Stomach (tissue), 19 donors: ENCODE results near the gene DNMT3B. TPM values are rescaled to one million over a fixed set of nuclear protein-coding genes. Genes with fewer than 3 reads are reported as not detected.
"Not testable (repeated sequence)": the region's sequence is repeated elsewhere in the genome, so short reads cannot be mapped to it uniquely, and the experiment has no call there.

Experiments
- DNase-seq, 2 donors: peaks; one replicate each; pipeline versions ENCODE4 v3.0.0 to v3.0.0-alpha.2; 2013 to 2019
- H3K27ac ChIP-seq, 5 donors: fragments of 200-600 bp in 4 of 5; sonication (generic) in 4 of 5; one replicate each; pipeline ENCODE4 v1.5.1; 2013 to 2019; ENCODE audit warnings: mild to moderate bottlenecking in 1 of 5, moderate library complexity in 1 of 5
- H3K27me3 ChIP-seq, 3 donors: fragments of 200-600 bp; sonication (generic); one replicate each; pipeline ENCODE4 v1.5.1; 2017 to 2019; ENCODE audit warnings: mixed run types in 1 of 3
- H3K36me3 ChIP-seq, 4 donors: fragments of 200-600 bp; sonication (generic); 1 replicate in 3 of 4; 2 replicates in 1 of 4; pipeline ENCODE4 v1.5.1; 2016 to 2019
- H3K4me1 ChIP-seq, 4 donors: fragments of 200-600 bp; sonication (generic); one replicate each; pipeline ENCODE4 v1.5.1; 2016 to 2019
- H3K4me3 ChIP-seq, 4 donors: fragments of 200-600 bp; sonication (generic) in 3 of 4; one replicate each; pipeline ENCODE4 v1.5.1; 2016 to 2019; ENCODE audit warnings: mild to moderate bottlenecking in 1 of 4
- H3K9me3 ChIP-seq, 4 donors: fragments of 200-600 bp; sonication (generic); one replicate each; pipeline ENCODE4 v1.5.1; 2016 to 2019
- EP300 ChIP-seq: sonication (generic); formaldehyde crosslinking; IDR thresholded peaks from one replicate; pipeline ENCODE4 v1.6.1; 2017; ENCODE audit warnings: antibody characterized with exemption
- POLR2A ChIP-seq, 4 donors: fragments of 450-650 bp; IDR thresholded peaks; one replicate each; pipeline ENCODE4 v1.6.1; 2016; ENCODE audit warnings: antibody characterized with exemption in 4 of 4, control low read depth in 2 of 4, mild to moderate bottlenecking in 1 of 4, moderate library complexity in 1 of 4
- POLR2AphosphoS5 ChIP-seq, 3 donors: sonication (generic); formaldehyde crosslinking; IDR thresholded peaks; one replicate each; pipeline ENCODE4 v1.6.1; 2016; ENCODE audit warnings: antibody characterized with exemption in 3 of 3
- WGBS, 5 donors: extraction: QIAGEN DNeasy Blood & Tissue Kit in 3 of 5; methylation state at CpG; one replicate each; pipeline versions ENCODE4 v1.1.5 to v1.1.7; 2013 to 2018; 5-methylcytosine and 5-hydroxymethylcytosine counted together
- intact Hi-C: fragments of 100-400 bp; cut with DNase I; formaldehyde crosslinking; loops from one replicate; pipeline ENCODE4 v1.15.1; 2023; ENCODE audit warnings: low total_unique reads
- long read RNA-seq, 10 donors: transcript quantifications; one replicate each; lab custom pipeline, GENCODE V29; 2026
- polyA plus RNA-seq, 3 donors: library from polyadenylated mRNA; stranded (reverse); fragments of 200-250 nt; gene quantifications; one replicate each; pipeline ENCODE4 v1.2.3, GENCODE V29; 2013
- total RNA-seq, 5 donors: library from RNA; depleted of rRNA; stranded (reverse); fragments of >200 nt; gene quantifications; one replicate each; pipeline versions ENCODE4 v1.1.0 to v1.2.3, GENCODE V29; 2014 to 2016
- TF ChIP-seq, protein P1 (sequence below), 7 experiments: fragments of 450-650 bp in 4 of 7; fragments of 200-600 bp in 3 of 7; sonication (generic) in 3 of 7; IDR thresholded peaks; one replicate each; pipeline ENCODE4 v1.5.1; 2016 to 2019; ENCODE audit warnings: antibody characterized with exemption in 7 of 7, control low read depth in 2 of 7, mild to moderate bottlenecking in 1 of 7
- donor health status: healthy with polysubstance abuse.
- donor health status: Bipolar disorder and iron deficiency.
- donor health status: healthy.

Gene DNMT3B
- total RNA-seq: 10 to 100 TPM in 1 of 5 donors, 1 to 10 TPM in 2, not detected in 2; 1.0 to 17.0 (median 1.1) TPM
- polyA plus RNA-seq: under 1 TPM; 0.31 to 0.73 (median 0.31) TPM
- long read RNA-seq, donor 1: 0 reads
- long read RNA-seq, donor 2: 0 reads
- long read RNA-seq, donor 3: 0 reads
- long read RNA-seq, donor 4: 0 reads
- long read RNA-seq, donor 5: 0 reads
- long read RNA-seq, donor 6, full-length matches to known transcripts: 1 of 1 reads
- long read RNA-seq, donor 6, partial matches to known transcripts: 0 of 1 reads
- long read RNA-seq, donor 6, other reads (novel, unspliced or antisense): 0 of 1 reads
- long read RNA-seq, donor 7: 0 reads
- long read RNA-seq, donor 8, full-length matches to known transcripts: 1 of 1 reads
- long read RNA-seq, donor 8, partial matches to known transcripts: 0 of 1 reads
- long read RNA-seq, donor 8, other reads (novel, unspliced or antisense): 0 of 1 reads
- long read RNA-seq, donor 9: 0 reads
- long read RNA-seq, donor 10: 0 reads

DNA sequence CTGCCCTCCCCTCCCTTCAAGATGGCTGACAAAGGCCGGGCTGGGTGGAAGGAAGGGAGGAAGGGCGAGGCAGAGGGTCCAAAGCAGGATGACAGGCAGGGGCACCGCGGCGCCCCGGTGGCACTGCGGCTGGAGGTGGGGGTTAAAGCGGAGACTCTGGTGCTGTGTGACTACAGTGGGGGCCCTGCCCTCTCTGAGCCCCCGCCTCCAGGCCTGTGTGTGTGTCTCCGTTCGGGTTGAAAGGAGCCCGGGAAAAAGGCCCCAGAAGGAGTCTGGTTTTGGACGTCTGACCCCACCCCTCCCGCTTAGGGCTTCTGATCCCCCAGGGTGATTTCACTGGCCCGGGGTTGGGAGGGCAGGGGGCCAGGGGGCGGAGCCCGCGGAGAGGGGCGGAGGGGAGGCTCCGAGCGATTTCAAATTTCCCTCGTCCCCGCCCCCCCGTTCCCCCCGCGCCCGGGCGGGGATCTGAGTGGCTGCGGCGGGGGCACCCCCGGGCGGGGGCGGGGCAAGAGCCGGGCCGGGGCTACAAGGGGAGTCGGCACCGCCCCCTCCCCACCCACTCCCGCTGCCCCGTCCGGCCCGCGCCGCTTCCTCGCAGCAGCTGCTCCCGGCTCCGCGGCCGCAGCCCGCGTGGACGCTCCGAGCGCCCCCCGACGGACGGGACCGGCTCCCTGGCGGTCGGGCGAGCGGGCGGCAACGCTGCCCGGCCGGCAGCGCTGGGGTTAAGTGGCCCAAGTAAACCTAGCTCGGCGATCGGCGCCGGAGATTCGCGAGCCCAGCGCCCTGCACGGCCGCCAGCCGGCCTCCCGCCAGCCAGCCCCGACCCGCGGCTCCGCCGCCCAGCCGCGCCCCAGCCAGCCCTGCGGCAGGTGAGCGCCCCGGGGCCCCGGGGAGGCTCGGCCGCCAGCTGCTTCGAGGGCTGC is at the start of gene DNMT3B:
TSS of gene DNMT3B (plus strand) at position 555 of the 923 bp plus-strand sequence. CDS start 17,939 bp downstream, outside the sequence.
- Histone ChIP-seq H3K9me3 (no peaks in the 10 kb centered on the region), H3K4me3 (peak within 1 kb of the TSS; percentile 77 to 91 (median 83)), H3K27me3 (no peaks in the 10 kb centered on the region), H3K36me3 (no peaks in the 10 kb centered on the region), H3K4me1 (peaks cover 12 to 22% (median 20%) of the 10 kb centered on the region in 4 donors), H3K27ac (peak within 1 kb of the TSS in 3 of 5 donors; percentile 25 to 74 (median 68))
- DNase-seq: peak; percentile 80 to 92
- 0 to 1% (median 1%) methylated on average over 15 to 92 of the region's 92 CpGs for WGBS, 5 donors
- TF ChIP-seq POLR2AphosphoS5 (IDR thresholded peaks at IDR 0.05): no peak
- TF ChIP-seq, protein P1, sequence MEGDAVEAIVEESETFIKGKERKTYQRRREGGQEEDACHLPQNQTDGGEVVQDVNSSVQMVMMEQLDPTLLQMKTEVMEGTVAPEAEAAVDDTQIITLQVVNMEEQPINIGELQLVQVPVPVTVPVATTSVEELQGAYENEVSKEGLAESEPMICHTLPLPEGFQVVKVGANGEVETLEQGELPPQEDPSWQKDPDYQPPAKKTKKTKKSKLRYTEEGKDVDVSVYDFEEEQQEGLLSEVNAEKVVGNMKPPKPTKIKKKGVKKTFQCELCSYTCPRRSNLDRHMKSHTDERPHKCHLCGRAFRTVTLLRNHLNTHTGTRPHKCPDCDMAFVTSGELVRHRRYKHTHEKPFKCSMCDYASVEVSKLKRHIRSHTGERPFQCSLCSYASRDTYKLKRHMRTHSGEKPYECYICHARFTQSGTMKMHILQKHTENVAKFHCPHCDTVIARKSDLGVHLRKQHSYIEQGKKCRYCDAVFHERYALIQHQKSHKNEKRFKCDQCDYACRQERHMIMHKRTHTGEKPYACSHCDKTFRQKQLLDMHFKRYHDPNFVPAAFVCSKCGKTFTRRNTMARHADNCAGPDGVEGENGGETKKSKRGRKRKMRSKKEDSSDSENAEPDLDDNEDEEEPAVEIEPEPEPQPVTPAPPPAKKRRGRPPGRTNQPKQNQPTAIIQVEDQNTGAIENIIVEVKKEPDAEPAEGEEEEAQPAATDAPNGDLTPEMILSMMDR (IDR thresholded peaks at IDR 0.05): no peak
- TF ChIP-seq POLR2A (IDR thresholded peaks at IDR 0.05): no peak
- no peak for TF ChIP-seq EP300
- intact Hi-C loops: no loop called here

DNA sequence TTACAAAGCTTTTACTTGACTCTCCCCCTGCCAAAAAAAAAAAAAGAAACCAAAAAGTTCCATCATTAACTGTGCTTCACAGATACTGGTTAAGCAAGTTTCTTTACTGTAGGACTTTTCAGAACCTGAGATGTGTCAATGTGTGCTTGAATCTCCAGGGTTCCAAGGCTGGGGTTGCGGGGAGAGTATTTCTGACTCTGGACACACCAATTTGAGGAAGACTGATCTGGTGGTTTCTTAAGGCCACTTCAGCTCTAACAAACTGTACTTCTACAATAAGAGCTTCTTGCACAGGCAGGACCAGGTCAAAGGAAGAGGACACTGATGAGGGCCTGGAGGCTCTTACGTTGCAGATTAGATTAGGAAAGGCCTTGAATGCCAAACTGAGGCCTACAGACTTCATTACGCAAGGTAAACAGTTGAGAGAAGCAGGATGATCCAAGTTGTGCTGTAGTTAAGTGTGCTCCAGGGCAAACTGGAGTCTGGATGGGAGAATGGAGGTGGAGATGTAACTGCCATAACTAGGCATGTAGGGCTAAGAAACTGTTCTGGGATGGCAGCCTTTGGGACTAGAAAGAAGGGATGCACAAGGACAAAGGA is 43.3 kb upstream of the DNMT3B start:
- DNase-seq: no peak
- TF ChIP-seq EP300: no peak
- no peak for TF ChIP-seq POLR2A (IDR thresholded peaks at IDR 0.05)
- TF ChIP-seq, protein P1 (IDR thresholded peaks at IDR 0.05): no peak
- no peak for TF ChIP-seq POLR2AphosphoS5 (IDR thresholded peaks at IDR 0.05)
- Histone ChIP-seq H3K4me3 (no peak overlapping the region), H3K36me3 (peaks cover 11 to 82% (median 79%) of the 10 kb centered on the region in 4 donors), H3K4me1 (peaks cover 0 to 8% (median 0%) of the 10 kb centered on the region in 4 donors), H3K27me3 (no peaks in the 10 kb centered on the region), H3K27ac (no peak overlapping the region), H3K9me3 (no peaks in the 10 kb centered on the region)
- intact Hi-C loops: no loop called here
- WGBS, 5 donors: 56 to 90% (median 71%) methylated on average over 3 of the region's 3 CpGs

DNA sequence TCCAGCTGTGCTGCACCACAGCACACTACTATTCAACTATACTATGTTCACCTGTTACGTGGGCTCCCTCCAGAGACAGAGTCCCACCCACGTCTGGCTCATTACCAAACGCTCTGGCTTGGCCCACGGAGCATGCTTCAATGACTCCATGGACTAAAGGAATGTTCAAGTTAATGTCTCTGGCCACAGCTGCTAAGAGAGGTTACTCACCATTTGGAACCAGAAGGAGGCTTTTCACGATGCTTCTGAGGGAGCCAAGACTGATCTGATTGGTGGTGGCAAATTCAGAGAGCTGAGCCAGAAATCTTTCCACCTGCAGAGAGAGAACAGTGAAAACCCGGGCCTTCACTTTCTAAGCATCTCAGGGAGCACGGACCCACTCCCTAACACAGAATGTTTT is 34.5 kb upstream of the DNMT3B start:
- intact Hi-C loops: no loop called here
- 70 to 74% (median 72%) methylated on average over 7 of the region's 7 CpGs for WGBS, 5 donors
- Histone ChIP-seq H3K36me3 (peaks cover 11 to 57% (median 54%) of the 10 kb centered on the region in 4 donors), H3K27me3 (no peaks in the 10 kb centered on the region), H3K4me1 (peaks cover 6 to 22% (median 14%) of the 10 kb centered on the region in 4 donors), H3K4me3 (no peak overlapping the region), H3K27ac (no peak overlapping the region), H3K9me3 (no peaks in the 10 kb centered on the region)
- TF ChIP-seq POLR2AphosphoS5 (IDR thresholded peaks at IDR 0.05) (no peak), EP300 (no peak), POLR2A (IDR thresholded peaks at IDR 0.05) (no peak)
- TF ChIP-seq, protein P1 (IDR thresholded peaks at IDR 0.05): no peak
- DNase-seq: no peak

DNA sequence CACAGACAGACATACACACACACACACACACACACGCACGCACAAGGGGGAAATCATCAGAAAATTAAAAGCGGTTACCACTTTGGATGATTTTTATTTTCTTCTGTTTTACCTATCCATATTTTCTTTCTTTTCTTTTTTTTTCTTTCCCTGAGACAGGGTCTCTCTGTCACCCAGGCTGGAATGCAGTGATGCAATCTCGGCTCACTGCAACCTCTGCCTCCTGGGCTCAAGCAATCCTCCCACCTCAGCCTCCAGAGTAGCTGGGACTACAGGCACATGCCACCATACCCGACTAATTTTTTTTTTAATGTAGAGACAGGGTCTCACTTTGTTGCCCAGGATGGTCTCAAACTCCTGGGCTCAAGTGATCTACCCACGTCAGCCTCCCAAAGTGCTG is 33.8 kb upstream of the DNMT3B start:
- intact Hi-C loops, H3K4me3 ChIP-seq, DNase-seq, H3K27me3 ChIP-seq, H3K9me3 ChIP-seq, H3K27ac ChIP-seq: not testable (repeated sequence)
- WGBS, 5 donors: 90 to 98% (median 94%) methylated on average over 6 of the region's 6 CpGs
- H3K4me1 ChIP-seq: peaks cover 6 to 25% (median 15%) of the 10 kb centered on the region in 4 donors
- H3K36me3 ChIP-seq: peaks cover 11 to 63% (median 53%) of the 10 kb centered on the region in 4 donors

DNA sequence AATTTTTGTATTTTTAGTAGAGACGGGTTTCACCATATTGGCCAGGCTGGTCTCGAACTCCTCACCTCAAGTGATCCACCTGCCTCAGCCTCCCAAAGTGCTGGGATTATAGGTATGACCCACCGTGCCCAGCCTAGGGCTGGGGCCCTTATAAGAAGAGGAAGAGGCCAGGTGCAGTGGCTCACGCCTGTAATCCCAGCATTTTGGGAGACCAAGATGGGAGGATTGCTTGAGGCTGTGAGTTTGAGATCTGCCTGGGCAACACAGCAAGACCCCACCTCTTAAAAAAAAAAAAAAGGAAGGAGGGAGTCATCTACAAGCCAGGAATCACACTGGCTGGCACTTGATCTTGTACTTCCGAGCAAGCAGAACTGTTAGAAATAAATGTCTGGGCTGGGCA is 32.9 kb upstream of the DNMT3B start:
- H3K4me3 ChIP-seq, DNase-seq, H3K9me3 ChIP-seq, H3K27ac ChIP-seq, H3K27me3 ChIP-seq, intact Hi-C loops: not testable (repeated sequence)
- 82 to 98% (median 97%) methylated on average over 5 of the region's 5 CpGs for WGBS, 5 donors
- Histone ChIP-seq H3K36me3 (peaks cover 11 to 64% (median 53%) of the 10 kb centered on the region in 4 donors), H3K4me1 (peaks cover 6 to 25% (median 15%) of the 10 kb centered on the region in 4 donors)
